Kidney (tissue), 14 donors: ENCODE measurements around the gene CCT6B. TPM values are rescaled to one million over a fixed set of nuclear protein-coding genes. Genes with fewer than 3 reads are reported as not detected.
"Not testable (repeated sequence)": the region's sequence is repeated elsewhere in the genome, so short reads cannot be mapped to it uniquely, and the experiment has no call there.

ENCODE experiments used
- DNase-seq, 5 donors: peaks; one replicate each; pipeline ENCODE4 v3.0.0-alpha.2; 2013 to 2020
- FAIRE-seq: peaks from 2 replicates; lab custom pipeline; 2012; peaks lifted over from hg19 to GRCh38; lab: Jason Lieb, UNC
- H3K27ac ChIP-seq, 2 donors: one replicate each; pipeline ENCODE4 v1.7.0; 2013; ENCODE audit warnings: low read depth in 2 of 2, low read length in 2 of 2, inconsistent platforms in 1 of 2
- H3K27me3 ChIP-seq: one replicate; pipeline ENCODE4 v1.7.1; 2013; ENCODE audit warnings: low read length, inconsistent platforms; ENCODE audit not compliant: control insufficient read depth, insufficient read depth
- H3K36me3 ChIP-seq, 3 donors: one replicate each; pipeline versions ENCODE4 v1.7.0 to v1.7.1; 2013; ENCODE audit warnings: low read length in 3 of 3, control low read depth in 1 of 3, inconsistent platforms in 1 of 3; ENCODE audit not compliant: insufficient read depth in 3 of 3, control insufficient read depth in 2 of 3
- H3K4me1 ChIP-seq, 3 donors: one replicate each; pipeline versions ENCODE4 v1.7.0 to v1.7.1; 2013; ENCODE audit warnings: low read length in 3 of 3, inconsistent platforms in 1 of 3, low read depth in 1 of 3; ENCODE audit not compliant: control insufficient read depth in 2 of 3, insufficient read depth in 2 of 3
- H3K4me3 ChIP-seq, 3 donors: one replicate each; pipeline versions ENCODE4 v1.7.0 to v1.8.1; 2013; ENCODE audit warnings: low read length in 3 of 3, control low read depth in 1 of 3, inconsistent platforms in 1 of 3
- H3K9ac ChIP-seq, 3 donors: one replicate each; pipeline versions ENCODE4 v1.7.0 to v1.7.1; 2013; ENCODE audit warnings: low read length in 3 of 3, control low read depth in 1 of 3, inconsistent platforms in 1 of 3
- H3K9me3 ChIP-seq, 3 donors: one replicate each; pipeline versions ENCODE4 v1.7.0 to v1.7.1; 2013; ENCODE audit warnings: low read length in 3 of 3, control low read depth in 1 of 3, inconsistent platforms in 1 of 3; ENCODE audit not compliant: control insufficient read depth in 2 of 3, insufficient read depth in 1 of 3
- intact Hi-C: fragments of 100-400 bp; cut with DNase I; formaldehyde crosslinking; loops from one replicate; pipeline ENCODE4 v1.11.1; 2022
- polyA plus RNA-seq: library from polyadenylated mRNA; stranded (reverse); fragments of 350-450 nt; fragmentation: Illumina TruSeq; extraction: RNeasy Lipid Tissue Mini Kit (QIAGEN cat#74804); gene quantifications from one replicate; pipeline ENCODE4 v1.2.3, GENCODE V29; 2014; ENCODE audit warnings: low read depth, low replicate concordance; ENCODE audit not compliant: insufficient read depth
- total RNA-seq: library from RNA; stranded (reverse); fragmentation: NEBNext Ultra II Directional; extraction: Animal tissue kit (Norgen Biotek cat#: 25700); gene quantifications from one replicate; pipeline ENCODE4 v1.2.1, GENCODE V29; 2021
- TF ChIP-seq, protein P1 (sequence below): IDR thresholded peaks from 3 replicates; pipeline ENCODE4 v1.5.1; 2012; ENCODE audit warnings: mild to moderate bottlenecking, moderate library complexity, borderline replicate concordance; ENCODE audit not compliant: insufficient read depth; ENCODE audit errors: extremely low read depth
- donor health status: control.
- donor health status: control.
- donor health status: control.
- donor health status: control.
- donor health status: control.
- donor health status: DM: yes; HTN: yes; CAD: no.
- donor health status: Normal renal cell carcinoma (clear cell type).

Gene CCT6B
- total and polyA plus RNA-seq, 2 donors from 2014 or later, result 2.5 to 3.9 TPM

DNA sequence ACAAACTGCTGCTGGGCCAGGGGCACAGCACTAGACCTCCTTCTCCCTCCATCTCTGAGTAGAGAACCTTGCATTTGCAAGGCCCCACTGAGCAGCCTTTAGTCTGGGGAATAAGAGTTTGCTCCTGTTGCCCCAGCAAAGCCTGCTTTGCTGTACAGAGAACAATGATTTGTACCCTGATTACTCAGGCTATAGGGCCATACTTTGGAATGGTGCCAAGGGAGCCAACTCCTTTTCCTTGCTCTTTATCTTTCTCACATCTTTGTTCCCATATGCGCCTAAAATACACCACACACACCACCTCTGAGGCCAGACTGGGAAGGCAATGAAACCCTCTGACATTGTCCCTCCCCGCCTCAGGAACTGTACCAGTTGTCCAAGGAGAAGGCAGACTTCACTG, 40.3 kb upstream of the CCT6B start:
- Histone ChIP-seq H3K9me3 (no peaks in the 10 kb centered on the region), H3K27ac (no peak overlapping the region), H3K27me3 (no peaks in the 10 kb centered on the region), H3K36me3 (peaks cover 2 to 26% (median 13%) of the 10 kb centered on the region in 3 donors), H3K4me3 (no peak overlapping the region), H3K4me1 (peaks cover 0 to 10% (median 9%) of the 10 kb centered on the region in 3 donors), H3K9ac (no peak overlapping the region)
- FAIRE-seq (no peak), DNase-seq (no peak)
- TF ChIP-seq, protein P1, sequence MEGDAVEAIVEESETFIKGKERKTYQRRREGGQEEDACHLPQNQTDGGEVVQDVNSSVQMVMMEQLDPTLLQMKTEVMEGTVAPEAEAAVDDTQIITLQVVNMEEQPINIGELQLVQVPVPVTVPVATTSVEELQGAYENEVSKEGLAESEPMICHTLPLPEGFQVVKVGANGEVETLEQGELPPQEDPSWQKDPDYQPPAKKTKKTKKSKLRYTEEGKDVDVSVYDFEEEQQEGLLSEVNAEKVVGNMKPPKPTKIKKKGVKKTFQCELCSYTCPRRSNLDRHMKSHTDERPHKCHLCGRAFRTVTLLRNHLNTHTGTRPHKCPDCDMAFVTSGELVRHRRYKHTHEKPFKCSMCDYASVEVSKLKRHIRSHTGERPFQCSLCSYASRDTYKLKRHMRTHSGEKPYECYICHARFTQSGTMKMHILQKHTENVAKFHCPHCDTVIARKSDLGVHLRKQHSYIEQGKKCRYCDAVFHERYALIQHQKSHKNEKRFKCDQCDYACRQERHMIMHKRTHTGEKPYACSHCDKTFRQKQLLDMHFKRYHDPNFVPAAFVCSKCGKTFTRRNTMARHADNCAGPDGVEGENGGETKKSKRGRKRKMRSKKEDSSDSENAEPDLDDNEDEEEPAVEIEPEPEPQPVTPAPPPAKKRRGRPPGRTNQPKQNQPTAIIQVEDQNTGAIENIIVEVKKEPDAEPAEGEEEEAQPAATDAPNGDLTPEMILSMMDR, result no peak
- intact Hi-C loops, result no loop called here

DNA sequence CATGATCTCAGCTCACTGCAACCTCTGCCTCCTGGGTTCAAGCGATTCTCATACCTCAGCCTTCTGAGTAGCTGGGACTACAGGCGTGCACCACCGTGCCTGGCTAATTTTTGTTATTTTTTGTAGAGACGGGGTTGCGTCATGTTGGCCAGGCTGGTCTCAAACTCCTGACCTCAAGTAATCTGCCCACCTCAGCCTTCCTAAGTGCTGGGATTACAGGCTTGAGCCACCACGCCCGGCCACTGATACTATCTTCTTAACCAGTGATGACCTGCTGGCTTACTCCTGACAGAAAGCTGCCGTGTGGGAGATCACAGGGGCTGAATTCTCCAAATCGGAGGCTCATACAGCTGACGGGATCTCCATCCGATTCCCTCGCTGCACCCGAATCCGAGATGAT, 39.7 kb upstream of the CCT6B start:
- H3K27me3 ChIP-seq, H3K9ac ChIP-seq, FAIRE-seq, H3K4me3 ChIP-seq, H3K27ac ChIP-seq, DNase-seq, H3K4me1 ChIP-seq, intact Hi-C loops, H3K9me3 ChIP-seq: not testable (repeated sequence)
- H3K36me3 ChIP-seq, result peaks cover 2 to 32% (median 13%) of the 10 kb centered on the region in 3 donors

DNA sequence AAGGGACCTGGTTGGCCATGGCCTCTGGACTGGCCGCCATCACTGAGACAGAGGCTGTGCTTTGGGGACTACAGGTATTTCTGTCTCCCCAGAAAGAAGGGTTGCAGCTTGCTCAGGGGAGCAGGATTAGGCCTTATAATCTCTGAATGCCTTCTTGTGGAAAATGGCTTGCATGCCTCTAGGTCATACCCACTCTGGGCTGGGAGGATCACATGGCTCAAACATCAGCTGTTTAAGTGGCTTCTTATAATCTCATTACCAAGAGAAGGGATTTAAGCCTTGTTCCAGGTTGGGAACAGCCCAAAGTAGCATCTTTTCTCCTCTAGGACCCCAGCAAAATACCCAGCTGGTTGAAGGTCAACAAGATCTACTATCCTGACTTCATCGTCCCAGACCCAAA, 38.2 kb upstream of the CCT6B start:
- intact Hi-C loops, result loop anchor here (10.0 kb wide), 1 partner anchor 115 kb away; the partner anchor contains the start of gene RAD51D
- peaks cover 2 to 37% (median 12%) of the 10 kb centered on the region in 3 donors for H3K36me3 ChIP-seq

DNA sequence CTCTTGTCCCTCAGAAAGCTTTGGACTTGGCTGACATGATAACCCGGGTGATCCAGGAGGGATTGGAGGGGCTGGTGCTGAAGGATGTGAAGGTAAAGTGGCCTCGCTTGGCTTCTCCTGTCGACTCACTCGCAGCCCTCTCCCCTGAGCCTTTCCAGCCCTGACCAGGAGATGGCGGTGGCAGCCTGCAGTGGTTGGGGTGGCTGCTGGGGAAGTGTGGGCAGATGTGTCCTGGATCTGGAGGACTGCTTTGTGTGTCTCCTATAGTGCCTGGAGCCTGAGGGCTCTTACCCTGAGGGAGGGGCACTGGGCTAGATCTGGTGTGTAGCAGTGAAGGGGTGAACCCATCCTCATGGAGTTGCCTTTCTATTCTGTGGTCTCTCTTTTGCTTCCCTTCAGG, 36.9 kb upstream of the CCT6B start:
- peaks cover 4 to 37% (median 11%) of the 10 kb centered on the region in 3 donors for H3K36me3 ChIP-seq
- no peak overlapping the region for H3K4me3 ChIP-seq
- intact Hi-C loops, result loop anchor here (10.0 kb wide), 1 partner anchor 117 kb away; the partner anchor contains the start of gene RAD51D
- H3K9ac ChIP-seq, result no peak overlapping the region
- H3K4me1 ChIP-seq, result peaks cover 0 to 10% (median 9%) of the 10 kb centered on the region in 3 donors
- DNase-seq (peak in 4 of 5 donors; percentile 47 to 75 (median 58)), FAIRE-seq (no peak)
- peak overlapping the region in 1 of 2 donors; percentile 33 for H3K27ac ChIP-seq
- TF ChIP-seq, protein P1, result peak; percentile 68
- no peaks in the 10 kb centered on the region for H3K27me3 ChIP-seq
- H3K9me3 ChIP-seq, result no peaks in the 10 kb centered on the region

More for the DNA sequence above, 38.2 kb upstream of the CCT6B start:
- Histone ChIP-seq H3K27me3 (no peaks in the 10 kb centered on the region), H3K27ac (no peak overlapping the region), H3K9me3 (no peaks in the 10 kb centered on the region), H3K9ac (no peak overlapping the region), H3K4me3 (no peak overlapping the region), H3K4me1 (peaks cover 0 to 10% (median 9%) of the 10 kb centered on the region in 3 donors)
- FAIRE-seq (no peak), DNase-seq (no peak)
- TF ChIP-seq, protein P1, result no peak
